ENCODE results near the gene CLCN2.
A peak's percentile ranks its signal among the peaks of the same experiment; 100 is the strongest.

Gene CLCN2

DNA sequence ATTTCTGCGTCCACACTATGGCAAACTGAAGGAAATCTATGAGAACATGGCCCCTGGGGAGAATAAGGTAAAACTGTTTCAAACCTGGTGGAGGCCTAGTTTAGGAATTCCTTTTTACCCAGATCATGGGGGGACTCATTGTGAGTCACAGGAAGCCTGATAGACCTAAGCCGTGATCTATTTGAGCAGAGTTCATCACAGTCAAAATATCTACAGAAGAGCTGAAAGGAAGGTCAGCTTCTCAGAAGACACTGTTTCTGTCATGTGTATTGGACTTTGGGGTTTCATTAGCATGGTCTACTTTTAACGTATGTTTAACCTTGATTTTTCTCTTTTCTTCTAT lies 61.1 kb downstream of the CLCN2 start:
- DNase-seq: no peak

DNA sequence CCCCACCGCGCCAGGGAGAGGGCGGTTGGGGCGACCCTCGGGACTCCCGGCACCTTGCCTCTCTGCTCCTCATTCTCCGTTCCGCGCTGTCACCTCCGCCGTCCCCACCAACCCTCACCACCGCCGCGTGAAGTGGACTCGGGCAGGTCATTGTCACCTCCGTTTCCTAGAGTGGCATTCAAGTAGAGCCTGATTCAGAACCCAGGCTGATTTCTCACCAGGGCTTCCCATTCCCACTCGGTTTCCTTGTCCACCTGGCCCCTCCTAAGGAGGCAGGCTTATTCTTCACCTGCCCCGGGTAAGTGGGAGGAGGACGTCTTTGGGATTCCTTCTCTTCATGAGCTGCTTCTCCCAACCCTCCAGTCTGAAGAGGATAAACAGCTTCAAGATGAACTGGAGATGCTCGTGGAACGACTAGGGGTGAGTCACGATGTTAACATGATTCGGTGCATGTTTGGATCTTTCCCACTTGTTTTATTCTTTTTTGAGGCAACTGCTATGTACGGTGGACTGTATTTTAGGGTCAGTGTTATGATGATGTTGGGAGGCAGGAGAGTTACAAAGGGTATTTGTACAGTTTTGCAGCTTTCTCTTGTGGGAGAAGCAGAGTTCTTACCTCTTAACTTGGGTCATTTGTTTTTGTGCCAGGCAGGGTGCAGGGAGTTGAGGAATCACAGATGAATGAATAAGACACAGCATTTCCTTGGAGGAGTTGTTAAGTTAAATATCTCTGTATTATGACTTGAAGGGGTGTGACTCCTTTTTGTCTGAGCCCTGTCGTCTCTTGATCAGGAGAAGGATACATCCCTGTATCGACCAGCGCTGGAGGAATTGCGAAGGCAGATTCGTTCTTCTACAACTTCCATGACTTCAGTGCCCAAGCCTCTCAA lies 61.7 kb downstream of the CLCN2 start:
- DNase-seq: peak in 2 of 56 donors; percentile 41 to 53

DNA sequence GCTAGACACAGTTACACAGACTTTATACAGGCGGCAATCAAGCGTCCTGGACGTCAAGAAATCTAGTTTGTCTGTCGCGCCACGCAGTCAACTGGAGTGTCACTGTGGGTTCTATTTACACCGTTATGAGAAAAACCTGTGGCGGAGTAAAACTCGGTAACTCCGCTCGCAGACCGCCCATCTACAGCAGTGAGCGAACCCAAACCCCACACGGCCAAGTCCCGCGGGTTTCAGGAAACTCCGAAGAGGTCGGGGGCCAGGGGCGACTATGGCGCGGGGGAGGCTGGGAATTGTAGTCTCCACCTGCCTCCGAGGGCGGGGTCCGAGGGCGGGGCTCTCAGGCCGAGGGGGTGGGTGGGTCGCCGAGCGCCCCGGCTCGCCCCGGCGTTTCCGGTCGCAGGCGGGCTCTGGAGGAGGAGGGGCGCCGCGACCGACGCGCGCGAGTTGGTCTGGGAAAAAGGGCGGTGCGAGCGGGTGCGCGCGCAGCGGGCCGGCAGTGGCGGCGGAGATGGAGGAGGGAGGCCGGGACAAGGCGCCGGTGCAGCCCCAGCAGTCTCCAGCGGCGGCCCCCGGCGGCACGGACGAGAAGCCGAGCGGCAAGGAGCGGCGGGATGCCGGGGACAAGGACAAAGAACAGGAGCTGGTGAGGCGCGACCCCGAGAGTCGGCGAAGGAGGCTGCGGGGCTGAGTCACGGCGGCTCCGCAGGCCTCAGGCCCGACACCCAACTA lies 62.5 kb downstream of the CLCN2 start, which contains the start of gene PSMD2:
Gene PSMD2 (plus strand): TSS at position 483 of the 729 bp plus-strand sequence. CDS start 26 bp downstream, at position 509.
- peak; percentile 86 to 98 (median 95) for DNase-seq

DNA sequence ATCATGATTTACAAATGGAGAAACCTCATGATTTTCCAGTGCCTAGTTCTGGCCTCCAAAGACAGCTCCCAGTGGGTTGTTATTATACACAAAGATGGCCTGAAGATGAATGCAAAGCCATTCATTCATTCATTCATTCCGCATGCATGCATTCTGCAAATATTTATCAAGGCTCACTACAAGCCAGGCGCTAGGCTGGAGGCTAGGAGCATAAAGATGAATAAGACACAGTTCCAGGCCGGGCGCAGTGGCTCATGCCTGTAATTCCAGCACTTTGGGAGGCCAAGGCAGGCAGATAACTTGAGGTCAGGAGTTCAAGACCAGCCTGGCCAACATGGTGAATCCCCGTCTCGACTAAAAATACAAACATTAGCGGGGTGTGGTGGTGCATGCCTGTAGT lies 64.8 kb downstream of the CLCN2 start:
- no peak for DNase-seq
